ENCODE data around the gene ARAP1. TPM values are rescaled to one million over a fixed set of nuclear protein-coding genes. Genes with fewer than 3 reads are reported as not detected.

The ARAP1 gene
- total RNA-seq, 2 donors from 2014 or later, result 98.0 to 216 TPM

GRCh38 chr11:72745511-72745910 is 6.7 kb downstream of the ARAP1 start:
- no peaks in the 10 kb centered on the region for H3K9me3 Mint-ChIP-seq
- no peak overlapping the region for H3K27ac Mint-ChIP-seq
- H3K4me1 Mint-ChIP-seq, result peaks cover 41% of the 10 kb centered on the region
- no peaks in the 10 kb centered on the region for H3K36me3 Mint-ChIP-seq (ENCODE audit: low read depth)
- no peak for ATAC-seq (replicated peaks)
- H3K27me3 Mint-ChIP-seq, result no peaks in the 10 kb centered on the region
- H3K4me3 Mint-ChIP-seq, result no peak overlapping the region

GRCh38 chr11:72744474-72744873 is 7.7 kb downstream of the ARAP1 start:
- H3K36me3 Mint-ChIP-seq (ENCODE audit: low read depth), result no peaks in the 10 kb centered on the region
- no peak overlapping the region for H3K4me3 Mint-ChIP-seq
- peak overlapping the region; percentile 60 for H3K27ac Mint-ChIP-seq
- H3K4me1 Mint-ChIP-seq, result peaks cover 47% of the 10 kb centered on the region
- no peak for ATAC-seq (replicated peaks)
- no peaks in the 10 kb centered on the region for H3K9me3 Mint-ChIP-seq
- H3K27me3 Mint-ChIP-seq, result no peaks in the 10 kb centered on the region

- Mint-ChIP-seq H3K27ac (peak overlapping the region; percentile 89), H3K4me3 (no peak overlapping the region), H3K9me3 (no peaks in the 10 kb centered on the region), H3K4me1 (peaks cover 40% of the 10 kb centered on the region), H3K27me3 (no peaks in the 10 kb centered on the region), H3K36me3 (ENCODE audit: low read depth) (no peaks in the 10 kb centered on the region)
- ATAC-seq (replicated peaks), result peak; percentile 52
Measured at GRCh38 chr11:72743321-72744221, 8.6 kb downstream of the ARAP1 start.

GRCh38 chr11:72742513-72743320 is 9.5 kb downstream of the ARAP1 start:
- no peak for ATAC-seq (replicated peaks)
- peaks cover 38% of the 10 kb centered on the region for H3K4me1 Mint-ChIP-seq
- H3K4me3 Mint-ChIP-seq, result no peak overlapping the region
- H3K9me3 Mint-ChIP-seq, result no peaks in the 10 kb centered on the region
- no peaks in the 10 kb centered on the region for H3K27me3 Mint-ChIP-seq
- H3K27ac Mint-ChIP-seq, result peak overlapping the region; percentile 89
- H3K36me3 Mint-ChIP-seq (ENCODE audit: low read depth), result no peaks in the 10 kb centered on the region

GRCh38 chr11:72741849-72742512 is 10.2 kb downstream of the ARAP1 start:
- Mint-ChIP-seq H3K36me3 (ENCODE audit: low read depth) (no peaks in the 10 kb centered on the region), H3K4me1 (peaks cover 45% of the 10 kb centered on the region), H3K4me3 (no peak overlapping the region), H3K27me3 (no peaks in the 10 kb centered on the region), H3K27ac (peak overlapping the region; percentile 89), H3K9me3 (no peaks in the 10 kb centered on the region)
- ATAC-seq (replicated peaks), result no peak

- Mint-ChIP-seq H3K27me3 (no peaks in the 10 kb centered on the region), H3K4me1 (peaks cover 49% of the 10 kb centered on the region), H3K27ac (peak overlapping the region; percentile 89), H3K4me3 (peak overlapping the region; percentile 21), H3K36me3 (ENCODE audit: low read depth) (no peaks in the 10 kb centered on the region), H3K9me3 (no peaks in the 10 kb centered on the region)
- ATAC-seq (replicated peaks), result no peak
Measured at GRCh38 chr11:72741429-72741833, 10.8 kb downstream of the ARAP1 start.

- Mint-ChIP-seq H3K9me3 (no peaks in the 10 kb centered on the region), H3K36me3 (ENCODE audit: low read depth) (no peaks in the 10 kb centered on the region), H3K27ac (peak overlapping the region; percentile 89), H3K27me3 (no peaks in the 10 kb centered on the region), H3K4me3 (peak overlapping the region; percentile 21), H3K4me1 (peaks cover 52% of the 10 kb centered on the region)
- ATAC-seq (replicated peaks), result no peak
Measured at GRCh38 chr11:72740562-72741428, 11.4 kb downstream of the ARAP1 start.

GRCh38 chr11:72740060-72740424 is 12.2 kb downstream of the ARAP1 start:
- Mint-ChIP-seq H3K9me3 (no peaks in the 10 kb centered on the region), H3K27ac (peak overlapping the region; percentile 89), H3K36me3 (ENCODE audit: low read depth) (no peaks in the 10 kb centered on the region), H3K27me3 (no peaks in the 10 kb centered on the region), H3K4me3 (peak overlapping the region; percentile 21), H3K4me1 (peaks cover 52% of the 10 kb centered on the region)
- no peak for ATAC-seq (replicated peaks)

GRCh38 chr11:72739240-72740059 is 12.8 kb downstream of the ARAP1 start:
- Mint-ChIP-seq H3K4me3 (no peak overlapping the region), H3K36me3 (ENCODE audit: low read depth) (no peaks in the 10 kb centered on the region), H3K9me3 (no peaks in the 10 kb centered on the region), H3K4me1 (peaks cover 51% of the 10 kb centered on the region), H3K27ac (peak overlapping the region; percentile 89), H3K27me3 (no peaks in the 10 kb centered on the region)
- no peak for ATAC-seq (replicated peaks)

GRCh38 chr11:72738199-72739141 is 13.7 kb downstream of the ARAP1 start:
- Mint-ChIP-seq H3K27ac (peak overlapping the region; percentile 93), H3K27me3 (no peaks in the 10 kb centered on the region), H3K4me3 (peak overlapping the region; percentile 68), H3K4me1 (peaks cover 42% of the 10 kb centered on the region), H3K36me3 (ENCODE audit: low read depth) (no peaks in the 10 kb centered on the region), H3K9me3 (no peaks in the 10 kb centered on the region)
- no peak for ATAC-seq (replicated peaks)

GRCh38 chr11:72737336-72737735 is 14.9 kb downstream of the ARAP1 start:
- Mint-ChIP-seq H3K4me3 (peak overlapping the region; percentile 68), H3K27me3 (no peaks in the 10 kb centered on the region), H3K9me3 (no peaks in the 10 kb centered on the region), H3K27ac (peak overlapping the region; percentile 93), H3K4me1 (peaks cover 40% of the 10 kb centered on the region), H3K36me3 (ENCODE audit: low read depth) (no peaks in the 10 kb centered on the region)
- no peak for ATAC-seq (replicated peaks)

GRCh38 chr11:72736452-72737069 is 15.6 kb downstream of the ARAP1 start:
- Mint-ChIP-seq H3K4me3 (peak overlapping the region; percentile 68), H3K27me3 (no peaks in the 10 kb centered on the region), H3K4me1 (peaks cover 36% of the 10 kb centered on the region), H3K27ac (peak overlapping the region; percentile 93), H3K9me3 (no peaks in the 10 kb centered on the region), H3K36me3 (ENCODE audit: low read depth) (no peaks in the 10 kb centered on the region)
- peak; percentile 93 for ATAC-seq (replicated peaks)

Data from activated T-helper 17 cell treated with anti-CD3 and anti-CD28 coated beads, Interleukin-2, amount 50 U/mL, for 72 hours (primary cell).